Fibroblast of skin of left quadriceps (primary cell): ENCODE results near the gene DDI2.

Experiments
- DNase-seq, 2 experiments: peaks; one replicate each; pipeline ENCODE4 v3.0.0-alpha.2; 2013; ENCODE audit warnings: low read depth in 2 of 2

DDI2 gene

GRCh38 chr1:15702722-15703550, 85.7 kb downstream of the DDI2 start:
- no peak for DNase-seq

- peak; percentile 64 to 67 for DNase-seq
Observed at GRCh38 chr1:15703562-15703961, 86.3 kb downstream of the DDI2 start.

- no peak for DNase-seq
Observed at GRCh38 chr1:15704526-15705183, 87.4 kb downstream of the DDI2 start.

DNA sequence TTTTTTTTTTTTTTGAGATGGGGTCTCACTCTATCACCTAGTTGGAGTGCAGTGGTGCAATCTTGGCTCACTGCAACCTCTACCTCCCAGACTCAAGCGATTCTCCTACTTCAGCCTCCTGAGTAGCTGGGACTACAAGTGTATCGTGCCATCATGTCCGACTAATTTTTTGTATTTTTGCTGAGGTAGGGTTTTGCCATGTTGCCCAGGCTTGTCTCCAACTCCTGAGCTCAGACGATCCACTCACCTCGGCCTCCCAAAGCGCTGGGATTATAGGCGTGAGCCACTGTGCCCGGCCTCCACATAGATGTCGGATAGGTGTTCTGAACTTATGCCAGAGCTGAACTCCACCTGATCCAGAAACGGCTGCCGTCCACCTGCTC, 87.9 kb downstream of the DDI2 start:
- DNase-seq = no peak

DNA sequence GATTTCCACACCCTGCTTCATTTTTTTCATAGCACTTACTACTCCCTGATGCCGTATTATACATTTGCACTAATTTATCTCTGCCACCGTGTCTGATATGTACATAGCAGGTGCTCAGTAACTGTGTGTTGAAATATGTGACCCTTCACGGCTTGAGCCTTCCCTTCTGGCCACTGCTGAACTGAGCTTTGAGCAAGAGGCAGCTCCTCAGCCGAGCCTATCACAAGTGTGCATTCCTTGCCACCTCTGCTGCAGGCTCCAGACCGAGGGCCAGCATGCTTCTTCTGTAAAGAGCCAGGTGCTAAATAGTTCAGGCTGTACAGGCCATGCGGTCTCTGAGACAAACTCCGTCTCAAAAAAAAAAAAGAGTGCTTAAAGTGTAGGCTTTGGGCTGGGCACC, 89.5 kb downstream of the DDI2 start:
- no peak for DNase-seq

- no peak for DNase-seq
Observed at GRCh38 chr1:15707239-15707925, 90.1 kb downstream of the DDI2 start.

DNA sequence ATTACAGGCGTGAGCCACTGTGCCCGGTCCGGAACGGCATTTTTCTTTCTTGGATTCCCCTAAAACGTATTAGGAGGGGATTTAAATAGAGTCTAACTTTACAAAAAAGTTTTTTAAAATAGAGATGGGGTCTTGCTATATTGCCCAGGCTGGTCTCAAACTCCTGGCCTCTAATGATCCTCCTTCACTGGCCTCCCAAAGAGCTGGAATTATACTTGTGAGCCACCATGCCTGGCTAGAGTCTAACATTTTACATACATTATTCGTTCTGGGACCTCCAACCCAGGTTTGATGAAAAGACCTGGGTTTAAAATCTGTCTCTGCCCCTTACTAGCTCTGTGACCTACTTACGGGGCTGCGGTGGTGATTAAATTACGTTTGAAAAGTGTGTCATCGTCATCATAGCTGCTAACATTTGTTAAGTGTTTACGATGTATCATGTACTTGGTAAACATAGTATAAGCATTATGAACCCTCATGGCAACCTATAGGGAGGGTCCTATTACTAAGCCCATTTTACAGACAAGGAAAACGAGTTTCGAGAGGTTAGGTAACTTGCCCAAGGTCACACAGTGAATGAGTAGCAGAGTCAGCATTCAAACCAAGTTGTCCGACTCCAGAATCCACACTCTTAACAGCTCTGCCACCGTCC, 91.4 kb downstream of the DDI2 start:
- DNase-seq = no peak

- DNase-seq = no peak
Observed at GRCh38 chr1:15709226-15709625, 92.0 kb downstream of the DDI2 start.

- no peak for DNase-seq
Observed at GRCh38 chr1:15712168-15712567, 94.9 kb downstream of the DDI2 start.

DNA sequence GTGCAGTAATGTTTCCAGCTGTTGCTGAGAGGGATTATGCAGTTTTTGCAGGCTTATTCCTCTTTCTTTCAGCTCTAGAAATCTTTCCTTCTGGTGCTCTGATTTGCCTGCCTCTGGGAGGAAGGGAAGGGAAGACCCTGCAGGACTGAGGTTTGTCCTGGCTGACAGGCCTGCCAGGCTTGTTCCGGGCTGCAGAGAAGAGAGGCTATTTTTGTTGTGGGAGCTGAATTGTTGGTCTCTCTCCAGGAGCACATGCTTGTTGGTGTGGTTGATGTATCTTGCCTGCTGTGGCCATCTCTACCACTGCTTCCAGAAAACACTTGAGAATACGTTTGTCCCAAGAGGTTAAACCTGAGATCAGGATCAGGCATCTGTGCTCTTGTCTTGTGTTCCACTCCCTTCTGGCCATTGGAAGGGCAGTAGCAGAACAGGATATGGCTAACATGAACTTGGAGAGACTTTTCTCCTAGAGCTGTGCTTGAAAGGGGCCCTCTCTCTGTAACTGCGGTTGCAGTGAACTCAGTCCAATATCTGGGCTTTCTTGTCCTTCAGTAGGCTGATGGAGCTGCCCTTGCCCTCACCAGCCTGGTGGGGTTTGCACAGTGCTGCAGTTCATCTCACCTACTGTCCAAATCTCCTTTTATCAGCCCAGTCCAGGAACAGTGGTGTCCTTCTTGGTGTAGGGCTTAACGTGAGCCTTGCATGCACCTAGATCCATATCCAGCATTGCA, 97.3 kb downstream of the DDI2 start:
- no peak for DNase-seq

DNA sequence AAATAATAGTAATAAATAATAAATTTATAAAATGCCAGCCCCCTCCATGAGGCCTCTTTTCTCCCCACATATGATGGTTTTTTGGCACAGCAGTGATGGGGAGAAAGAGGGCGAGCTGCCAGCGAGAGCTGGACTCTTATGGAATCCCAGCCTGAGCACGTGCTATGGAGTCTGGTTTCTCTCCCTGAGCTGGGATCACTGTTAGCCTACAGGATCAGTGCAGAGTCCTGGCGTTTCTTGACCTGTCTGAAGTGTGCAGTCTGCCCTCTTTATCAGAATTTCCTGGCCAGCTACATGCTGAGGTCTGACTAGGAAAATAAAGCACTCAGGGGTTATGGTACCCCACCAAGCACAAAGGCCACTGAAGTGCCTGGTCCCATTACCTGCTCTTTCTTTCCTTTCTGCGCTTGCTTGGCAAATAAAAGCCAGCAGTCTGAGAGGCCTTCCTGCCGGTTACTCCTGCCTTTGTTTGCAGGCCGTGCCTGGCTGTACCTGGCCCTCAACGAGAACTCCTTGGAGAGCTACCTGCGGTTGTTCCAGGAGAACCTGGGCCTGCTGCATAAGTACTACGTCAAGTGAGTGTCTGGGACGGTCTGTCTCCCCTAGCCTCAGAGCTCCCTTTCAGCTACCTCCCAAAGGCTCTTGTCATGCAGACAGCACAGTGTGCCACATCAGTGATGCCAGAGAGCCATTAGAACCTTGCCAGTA, 100.3 kb downstream of the DDI2 start:
- no peak for DNase-seq

GRCh38 chr1:15718199-15718601, 100.9 kb downstream of the DDI2 start:
- DNase-seq = no peak
